SK-N-MC (cell line): ENCODE data around the gene SLC9A4.

ENCODE experiments used
- DNase-seq: peaks from one replicate; pipeline ENCODE4 v3.0.0-alpha.2; 2011; ENCODE audit warnings: low read depth, low spot score
- H3K27ac ChIP-seq: fragments of 200-600 bp; sonication (generic); 2 replicates; pipeline ENCODE4 v1.5.1; 2016; ENCODE audit warnings: mixed run types
- H3K36me3 ChIP-seq: fragments of 200-600 bp; sonication (generic); 2 replicates; pipeline ENCODE4 v1.6.1; 2017; ENCODE audit warnings: antibody characterized with exemption, low read length, mixed read lengths; ENCODE audit not compliant: insufficient read depth
- H3K4me3 ChIP-seq: fragments of 200-600 bp; sonication (generic); 2 replicates; pipeline ENCODE4 v1.5.1; 2016
- H3K9ac ChIP-seq: fragments of 200-600 bp; sonication (generic); 2 replicates; pipeline ENCODE4 v1.8.0; 2017; ENCODE audit warnings: mixed run types, mixed read lengths; ENCODE audit not compliant: insufficient read length
- H3K9me3 ChIP-seq: fragments of 200-600 bp; sonication (generic); 2 replicates; pipeline ENCODE4 v1.6.1; 2017; ENCODE audit warnings: low read depth, mild to moderate bottlenecking, antibody characterized with exemption, low read length, moderate library complexity, mixed read lengths
- EZH2 ChIP-seq: fragments of 200-600 bp; sonication (generic); IDR thresholded peaks from one replicate; pipeline ENCODE4 v1.6.1; 2017; ENCODE audit warnings: antibody characterized with exemption
- FOXP2 ChIP-seq: optimal IDR thresholded peaks from 2 replicates; pipeline ENCODE3; 2011; ENCODE audit warnings: mild to moderate bottlenecking, moderate library complexity; ENCODE audit not compliant: insufficient read depth; ENCODE audit errors: extremely low read length, control extremely low read depth
- POLR2AphosphoS5 ChIP-seq: IDR thresholded peaks from 2 replicates; pipeline ENCODE4 v1.6.1; 2012; ENCODE audit warnings: mild to moderate bottlenecking, low read depth, low read length, borderline replicate concordance

Gene SLC9A4

DNA sequence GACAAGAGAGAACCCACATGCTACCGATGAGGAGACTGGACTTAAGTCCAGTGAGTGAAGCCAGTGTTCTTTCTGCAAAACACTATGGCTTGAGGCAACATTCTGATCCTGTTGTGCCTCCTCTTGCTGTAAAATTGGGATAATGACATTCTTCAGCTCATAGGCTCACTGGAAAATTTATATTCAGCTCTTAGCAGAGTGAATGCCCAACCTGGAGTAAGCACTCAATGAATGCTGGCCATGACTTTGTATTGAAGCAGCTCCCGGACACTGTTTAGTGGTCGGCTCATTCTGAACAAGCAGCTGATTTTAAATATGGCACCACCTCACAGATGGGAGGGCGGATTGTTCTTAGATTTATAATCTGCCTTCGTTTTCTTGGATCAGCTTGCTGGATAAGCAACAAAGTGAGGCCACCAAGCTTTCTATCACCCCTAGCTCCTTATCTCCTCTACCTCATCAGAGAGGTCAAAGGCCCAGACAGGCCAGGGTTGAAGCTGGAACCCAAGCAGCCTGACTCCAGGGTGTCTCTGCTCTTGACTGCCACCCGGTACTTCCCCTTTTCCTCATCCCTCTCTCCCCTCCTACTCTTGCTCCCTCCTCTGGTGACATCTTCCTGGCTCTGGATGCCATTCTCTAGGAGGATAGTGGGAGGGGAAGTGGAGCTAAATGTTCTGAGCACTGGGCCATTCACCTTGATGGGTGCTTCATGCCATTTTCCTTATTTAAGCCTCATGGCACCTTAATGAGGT, 11.5 kb downstream of the SLC9A4 start:
- TF ChIP-seq POLR2AphosphoS5 (no peak), FOXP2 (no peak), EZH2 (no peak)
- H3K4me3 ChIP-seq, result no peak overlapping the region
- no peak for DNase-seq
- no peaks in the 10 kb centered on the region for H3K9me3 ChIP-seq
- H3K9ac ChIP-seq, result no peak overlapping the region
- no peaks in the 10 kb centered on the region for H3K36me3 ChIP-seq
- H3K27ac ChIP-seq, result no peak overlapping the region

DNA sequence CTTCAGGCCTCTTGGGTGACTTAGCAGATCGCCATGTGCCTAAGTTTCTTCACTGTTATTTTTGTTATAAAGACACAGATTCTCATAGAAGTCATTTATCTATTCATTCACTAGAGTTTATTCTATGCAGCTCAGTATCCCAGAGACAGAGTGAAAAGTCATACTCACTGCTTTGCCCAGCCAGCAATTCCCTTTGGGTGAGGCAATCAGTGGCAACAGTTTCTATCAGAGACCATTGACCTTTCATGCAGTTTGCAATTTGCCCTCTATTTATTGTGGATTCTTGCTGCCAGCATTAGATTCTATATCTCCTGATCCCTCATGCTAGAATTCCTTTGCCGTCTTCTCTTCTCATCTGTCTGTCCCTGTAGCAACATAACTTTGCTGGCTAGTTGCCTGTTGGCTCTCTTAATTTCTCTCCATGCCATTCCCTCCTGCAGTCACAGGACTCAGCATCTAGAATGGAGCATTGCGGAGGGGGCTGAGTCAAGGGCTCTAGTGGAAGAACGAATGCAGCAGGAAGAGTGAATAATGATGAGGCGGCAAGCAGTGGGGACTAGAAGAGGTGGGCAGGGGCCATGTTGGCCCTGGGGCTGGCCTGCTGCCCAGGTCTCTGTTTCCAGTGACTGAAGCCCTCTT, 12.2 kb downstream of the SLC9A4 start:
- H3K36me3 ChIP-seq, result no peaks in the 10 kb centered on the region
- no peak overlapping the region for H3K27ac ChIP-seq
- TF ChIP-seq EZH2, result no peak
- TF ChIP-seq POLR2AphosphoS5, result no peak
- no peak for TF ChIP-seq FOXP2
- H3K4me3 ChIP-seq, result no peak overlapping the region
- DNase-seq, result no peak
- no peak overlapping the region for H3K9ac ChIP-seq
- no peaks in the 10 kb centered on the region for H3K9me3 ChIP-seq

DNA sequence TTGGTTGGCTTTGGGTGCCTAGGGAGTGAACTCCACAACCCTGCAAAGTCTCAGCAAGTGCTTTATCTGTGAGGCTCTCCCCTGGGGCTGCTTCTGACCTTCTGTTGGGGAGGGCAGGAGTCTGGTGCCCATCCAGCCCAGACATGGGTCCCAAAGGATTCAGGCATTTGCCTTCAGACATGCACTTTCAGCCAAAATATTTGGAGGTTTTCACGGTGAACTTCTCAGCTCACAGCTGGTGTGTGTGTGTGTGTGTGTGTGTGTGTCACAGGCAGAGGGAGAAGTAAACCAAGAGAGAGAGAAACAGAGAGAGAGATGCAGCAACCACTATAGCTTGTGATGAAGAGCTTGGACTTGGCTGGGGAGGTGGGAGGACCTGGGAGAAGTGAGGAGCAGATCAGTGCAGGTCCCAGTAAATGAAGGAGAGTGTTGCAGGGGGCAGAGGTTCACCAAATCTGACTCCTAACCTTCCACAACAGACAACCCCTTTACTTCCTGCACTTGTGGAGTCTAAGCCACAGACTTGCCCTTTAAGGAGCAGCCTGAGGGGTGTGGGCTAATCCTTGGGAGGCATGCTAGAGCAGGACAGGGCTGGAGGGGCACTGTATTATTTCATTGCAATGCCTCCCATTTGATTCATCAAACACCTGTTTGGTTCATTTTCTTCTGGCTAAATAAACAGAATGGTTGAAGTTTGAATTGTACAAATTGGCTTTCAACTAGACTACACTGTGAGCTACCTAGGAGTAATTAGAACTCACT, 14.1 kb downstream of the SLC9A4 start:
- Histone ChIP-seq H3K4me3 (no peak overlapping the region), H3K36me3 (no peaks in the 10 kb centered on the region)
- no peak for TF ChIP-seq FOXP2
- no peak for TF ChIP-seq EZH2
- TF ChIP-seq POLR2AphosphoS5, result no peak

DNA sequence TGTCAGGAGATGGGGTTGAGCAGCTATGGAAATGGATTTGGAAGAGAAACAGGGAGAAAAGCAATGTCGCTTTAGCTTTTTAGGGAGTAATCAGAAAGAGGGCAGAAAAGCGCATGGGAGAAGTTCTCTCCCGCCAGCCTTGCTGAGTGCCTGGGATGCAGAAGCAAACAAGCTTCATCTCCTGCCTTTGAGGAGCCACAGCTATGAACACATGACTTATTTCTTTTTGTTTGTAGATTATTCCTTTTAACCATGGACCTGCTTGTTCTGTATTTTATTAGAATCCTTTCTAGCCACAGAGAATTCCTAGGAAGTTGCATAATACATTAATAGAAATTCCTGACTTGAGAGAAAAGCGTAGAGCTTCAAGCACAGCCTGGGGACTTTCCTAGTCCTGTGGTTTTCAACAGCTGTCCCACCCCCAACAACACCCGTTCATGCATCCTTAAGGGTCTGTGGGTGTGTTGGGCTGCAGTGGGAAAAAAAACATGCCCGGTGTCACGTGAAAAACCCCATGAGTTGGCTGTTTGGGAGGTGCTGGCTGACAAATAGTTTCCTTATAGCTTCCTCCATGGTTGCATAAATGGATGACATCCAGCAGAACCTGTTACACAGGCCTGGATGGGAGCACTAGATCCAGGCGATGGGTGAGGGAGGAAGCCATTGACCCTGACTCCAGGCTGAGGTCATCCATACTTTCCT, 14.9 kb downstream of the SLC9A4 start:
- DNase-seq, result peak; percentile 48
- TF ChIP-seq FOXP2 (no peak), POLR2AphosphoS5 (no peak), EZH2 (no peak)
- Histone ChIP-seq H3K9ac (no peak overlapping the region), H3K27ac (no peak overlapping the region), H3K4me3 (no peak overlapping the region), H3K36me3 (no peaks in the 10 kb centered on the region), H3K9me3 (no peaks in the 10 kb centered on the region)

More for the DNA sequence above, 14.1 kb downstream of the SLC9A4 start:
- Histone ChIP-seq H3K9ac (no peak overlapping the region), H3K27ac (no peak overlapping the region), H3K9me3 (no peaks in the 10 kb centered on the region)
- DNase-seq, result no peak

DNA sequence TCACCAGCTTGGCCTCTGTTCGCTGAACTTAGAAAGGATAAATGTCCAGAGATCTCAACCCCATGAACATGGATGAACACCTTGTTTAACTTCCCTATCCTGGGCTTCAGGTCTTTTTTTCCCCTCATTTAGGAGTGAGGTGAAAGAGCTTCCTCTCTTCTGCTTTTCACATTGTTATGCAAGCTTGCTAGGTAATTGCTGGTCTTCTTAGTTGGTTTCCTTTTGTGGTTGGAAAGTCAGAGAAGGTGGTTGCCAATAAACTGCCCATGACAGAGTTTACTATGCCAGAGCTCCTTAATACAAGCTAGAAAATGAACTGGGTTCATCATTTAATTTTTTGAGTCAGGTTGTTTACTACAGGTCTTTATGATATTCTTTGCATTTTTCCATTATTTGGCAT, 16.6 kb downstream of the SLC9A4 start:
- TF ChIP-seq EZH2, result no peak
- TF ChIP-seq FOXP2, result no peak
- no peak for TF ChIP-seq POLR2AphosphoS5
- DNase-seq, result no peak
- Histone ChIP-seq H3K36me3 (no peaks in the 10 kb centered on the region), H3K27ac (no peak overlapping the region), H3K9ac (no peak overlapping the region), H3K4me3 (no peak overlapping the region), H3K9me3 (no peaks in the 10 kb centered on the region)

DNA sequence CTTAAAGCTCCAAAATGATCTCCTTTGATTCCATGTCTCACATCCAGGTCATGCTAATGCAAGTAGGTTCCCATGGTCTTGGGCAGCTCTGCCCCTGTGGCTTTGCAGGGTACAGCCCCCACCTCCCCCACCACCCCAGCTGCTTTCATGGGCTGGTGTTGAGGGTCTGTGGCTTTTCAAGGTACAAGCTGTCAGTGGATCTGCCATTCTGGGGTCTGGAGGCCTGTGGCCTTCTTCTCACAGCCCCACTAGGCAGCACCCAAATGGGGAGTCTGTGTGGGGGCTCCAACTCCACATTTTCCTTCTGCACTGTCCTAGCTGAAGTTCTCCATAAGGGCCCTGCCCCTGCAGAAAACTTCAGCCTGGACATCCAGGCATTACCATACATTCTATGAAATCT, 19.0 kb downstream of the SLC9A4 start:
- no peaks in the 10 kb centered on the region for H3K36me3 ChIP-seq
- no peak overlapping the region for H3K4me3 ChIP-seq
- DNase-seq, result no peak
- TF ChIP-seq POLR2AphosphoS5 (no peak), FOXP2 (no peak), EZH2 (no peak)
- no peak overlapping the region for H3K27ac ChIP-seq
- no peaks in the 10 kb centered on the region for H3K9me3 ChIP-seq
- H3K9ac ChIP-seq, result no peak overlapping the region

DNA sequence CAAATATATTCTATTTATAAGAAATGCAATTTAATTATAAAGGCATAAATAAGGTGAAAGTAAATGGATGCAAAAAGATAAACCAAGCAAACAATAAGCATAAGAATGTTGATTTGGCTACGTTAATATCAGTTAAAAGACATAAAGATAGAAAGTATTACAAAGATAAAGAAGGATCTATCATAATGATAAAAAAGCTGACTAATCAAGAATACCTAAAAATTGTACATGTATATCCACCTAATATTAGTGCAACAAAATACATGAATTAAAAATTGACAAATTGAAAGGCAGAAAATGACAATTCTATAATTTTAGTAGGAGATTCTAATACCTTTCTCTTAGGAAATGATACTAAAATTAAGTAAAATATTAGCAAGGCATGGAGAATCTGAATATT, 21.5 kb downstream of the SLC9A4 start:
- no peak for DNase-seq
- no peaks in the 10 kb centered on the region for H3K36me3 ChIP-seq

DNA sequence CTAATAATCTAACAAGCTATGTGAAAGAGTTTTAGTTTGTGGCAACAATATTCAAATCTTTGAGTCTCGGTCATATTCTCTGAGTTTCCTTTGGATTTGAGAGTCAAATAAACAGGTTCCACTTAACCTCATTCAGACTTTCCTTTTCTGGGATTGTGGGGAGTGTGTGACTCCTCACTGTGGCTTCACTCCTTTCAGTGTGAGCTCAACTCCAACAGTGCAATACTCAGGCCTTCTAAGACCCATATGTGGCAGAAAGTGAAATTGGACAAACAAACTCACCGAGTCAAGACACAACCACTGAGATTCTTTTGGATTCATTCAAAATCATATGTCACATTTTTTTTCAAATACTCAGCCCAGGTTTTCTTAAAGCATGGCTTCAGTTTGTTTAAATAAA, 25.4 kb downstream of the SLC9A4 start:
- no peak for TF ChIP-seq POLR2AphosphoS5
- no peak for TF ChIP-seq EZH2
- TF ChIP-seq FOXP2, result no peak
- no peak overlapping the region for H3K27ac ChIP-seq
- H3K36me3 ChIP-seq, result no peaks in the 10 kb centered on the region
- DNase-seq, result no peak
- H3K4me3 ChIP-seq, result no peak overlapping the region
- H3K9ac ChIP-seq, result no peak overlapping the region
- no peaks in the 10 kb centered on the region for H3K9me3 ChIP-seq

More for the DNA sequence above, 21.5 kb downstream of the SLC9A4 start:
- TF ChIP-seq POLR2AphosphoS5, result no peak
- TF ChIP-seq FOXP2, result no peak
- no peak for TF ChIP-seq EZH2
- Histone ChIP-seq H3K27ac (no peak overlapping the region), H3K9ac (no peak overlapping the region), H3K4me3 (no peak overlapping the region), H3K9me3 (no peaks in the 10 kb centered on the region)
